NCI-H1436 treated with DMSO at 0.1 percent for 48 hours (cell line): ENCODE results near the gene IL1RAP.

Source experiments
- DNase-seq: peaks from one replicate; lab custom pipeline; 2025; lab: John Stamatoyannopoulos, UW

Gene IL1RAP

GRCh38 chr3:190579514-190580137, 65.7 kb downstream of the IL1RAP start:
- no peak for DNase-seq

- DNase-seq: no peak
These were observed 66.5 kb downstream of the IL1RAP start for GRCh38 chr3:190580417-190580816.

DNA sequence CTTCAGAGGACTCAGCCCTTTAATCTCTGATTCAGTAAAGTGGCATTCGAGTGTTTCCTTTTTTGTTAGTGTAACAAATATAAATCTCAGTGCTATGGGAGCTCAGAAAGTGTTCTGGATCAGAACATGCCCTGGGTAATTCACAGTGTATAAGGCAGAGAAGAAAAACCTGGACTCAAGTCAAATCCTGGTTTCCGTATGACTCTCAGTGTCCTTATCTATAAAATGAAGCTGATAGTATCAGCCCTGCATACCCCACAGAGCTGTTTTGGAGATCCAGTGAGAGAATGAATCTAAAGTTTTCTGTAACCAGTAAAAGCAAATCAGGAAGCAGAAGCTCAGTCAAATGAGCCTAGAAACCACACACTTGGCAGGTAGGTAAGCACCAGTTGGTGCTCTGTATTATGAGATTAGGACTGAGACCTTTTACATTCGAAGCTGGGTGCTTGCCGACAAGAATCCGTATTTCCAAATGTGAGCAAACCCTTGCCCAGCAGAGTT, 67.2 kb downstream of the IL1RAP start:
- DNase-seq: no peak

- DNase-seq: no peak
These were observed 68.8 kb downstream of the IL1RAP start for GRCh38 chr3:190582667-190583066.

DNA sequence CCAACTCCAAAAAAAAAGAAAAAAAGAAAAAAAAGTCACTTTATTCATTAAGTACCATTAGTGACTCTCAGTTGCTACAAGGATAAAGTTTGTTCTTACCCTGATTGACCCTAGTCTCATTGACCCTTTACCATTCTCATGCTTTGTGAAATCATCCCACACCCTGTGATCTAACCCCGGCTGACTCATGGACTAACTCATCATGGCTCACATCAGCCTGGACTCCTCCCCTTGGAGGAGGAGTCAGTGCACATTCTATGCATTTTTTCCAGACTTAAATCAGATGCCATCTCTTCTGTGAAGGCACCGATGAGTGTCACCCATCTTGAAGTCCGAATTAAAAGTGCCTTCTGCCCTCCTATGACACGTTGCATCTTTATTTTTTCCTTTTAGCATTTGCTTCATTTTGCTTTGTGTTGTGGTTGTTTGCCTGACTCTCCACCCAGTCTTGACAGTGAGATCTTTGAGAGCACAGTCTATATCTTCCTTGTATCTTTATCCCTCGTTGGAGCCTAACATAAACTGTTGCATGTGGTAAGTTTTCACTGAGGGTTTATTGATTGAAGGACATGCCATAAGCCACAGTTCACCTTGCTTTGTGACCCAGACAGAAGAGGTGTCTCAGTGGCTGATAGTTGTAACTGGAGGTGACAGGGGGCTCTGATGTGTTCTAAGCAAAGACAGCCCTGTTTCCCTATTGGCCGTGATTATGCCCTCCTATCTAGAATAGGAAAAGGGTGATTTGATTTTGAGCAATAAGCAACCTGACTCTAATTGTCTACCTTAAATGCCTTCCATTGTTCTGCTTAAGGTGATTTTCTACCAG, 72.1 kb downstream of the IL1RAP start:
- DNase-seq: peak; percentile 91

DNA sequence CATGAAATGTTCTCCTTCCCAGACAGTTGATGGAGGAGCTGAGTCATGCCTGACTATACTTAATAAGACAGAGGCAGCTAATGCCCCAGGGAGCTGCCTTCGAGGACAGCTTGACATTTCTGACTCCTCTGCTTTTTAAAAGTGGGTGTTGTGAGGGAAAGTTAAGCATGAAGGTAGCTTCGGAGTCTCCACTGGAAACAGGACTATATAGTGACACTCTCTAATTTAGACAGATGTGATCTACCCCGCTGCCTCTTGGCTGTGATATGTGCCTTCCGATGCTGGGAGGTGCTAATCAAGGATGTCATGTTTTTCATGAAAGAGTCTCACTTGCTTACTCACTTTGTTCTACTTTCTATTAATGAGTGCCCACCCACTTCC, 72.7 kb downstream of the IL1RAP start:
- no peak for DNase-seq

GRCh38 chr3:190588570-190588969, 74.7 kb downstream of the IL1RAP start:
- no peak for DNase-seq

- DNase-seq: no peak
These were observed 75.4 kb downstream of the IL1RAP start for GRCh38 chr3:190589326-190589725.

DNA sequence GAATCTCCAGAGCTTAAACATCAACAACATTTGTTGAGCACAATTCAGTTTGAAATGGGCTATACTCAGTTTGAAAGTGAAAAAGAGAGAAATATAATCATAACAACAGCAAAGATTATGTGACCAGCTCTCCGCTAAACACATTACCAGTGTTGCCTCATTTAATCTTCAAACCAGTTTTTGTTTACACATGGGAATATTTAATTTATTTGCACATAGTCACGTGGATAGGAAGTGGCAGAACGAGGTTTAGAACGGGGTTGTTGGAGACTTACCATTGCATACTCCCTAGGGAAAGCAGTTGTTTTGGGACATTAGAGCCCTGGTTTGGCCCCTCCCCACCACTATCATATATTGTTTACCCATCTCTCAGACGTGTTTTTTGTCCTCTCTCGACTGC, 77.2 kb downstream of the IL1RAP start:
- peak; percentile 96 for DNase-seq

DNA sequence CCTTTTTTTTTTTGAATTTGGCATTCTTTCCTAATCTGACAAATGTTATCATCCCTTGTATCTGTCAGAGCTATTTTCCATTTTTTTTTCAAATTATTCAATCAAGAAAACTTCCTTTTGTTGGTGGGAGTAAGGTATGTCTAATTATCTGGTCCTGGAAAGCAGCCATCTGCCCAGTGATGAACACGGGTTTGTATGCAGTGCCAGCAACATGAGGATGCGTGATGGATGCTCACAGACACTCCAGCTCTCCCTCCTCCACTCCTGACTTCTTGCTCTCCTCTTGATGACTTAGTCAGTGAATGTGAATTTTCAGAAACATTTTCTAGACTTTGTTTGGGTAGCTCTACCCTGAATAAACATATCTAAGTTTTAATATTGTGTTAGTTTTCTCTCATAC, 79.2 kb downstream of the IL1RAP start:
- DNase-seq: no peak

GRCh38 chr3:190594171-190594570, 80.3 kb downstream of the IL1RAP start:
- no peak for DNase-seq

DNA sequence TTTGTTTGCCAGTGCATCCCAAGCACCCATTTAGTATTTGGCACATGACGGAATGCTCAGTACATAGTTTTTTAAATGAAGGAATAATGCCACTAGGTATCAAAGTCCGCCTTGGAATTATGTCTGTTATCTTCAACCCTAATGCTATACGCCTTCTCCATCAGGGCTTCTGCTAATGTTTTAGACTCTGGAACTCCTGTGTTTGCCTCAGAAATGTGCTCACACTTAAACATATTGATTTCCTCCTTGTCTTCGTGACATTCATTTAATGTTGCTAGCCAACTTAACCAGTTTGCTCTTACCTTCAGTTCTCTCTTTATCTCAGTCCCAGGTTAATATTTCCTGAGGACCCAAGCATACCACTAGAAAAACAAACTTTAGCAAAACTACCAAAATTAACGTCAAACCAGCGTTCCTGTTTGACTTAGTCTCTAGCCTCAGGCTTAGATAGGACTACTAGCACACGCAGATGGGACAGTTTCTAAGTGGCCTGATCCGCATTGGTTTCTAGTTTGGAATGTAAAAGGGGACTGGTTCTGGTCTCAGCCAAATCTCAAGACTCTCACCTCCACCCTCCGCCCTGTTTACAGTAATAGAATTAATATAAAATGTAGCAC, 81.4 kb downstream of the IL1RAP start:
- DNase-seq: no peak

GRCh38 chr3:190595807-190596206, 81.9 kb downstream of the IL1RAP start:
- no peak for DNase-seq

DNA sequence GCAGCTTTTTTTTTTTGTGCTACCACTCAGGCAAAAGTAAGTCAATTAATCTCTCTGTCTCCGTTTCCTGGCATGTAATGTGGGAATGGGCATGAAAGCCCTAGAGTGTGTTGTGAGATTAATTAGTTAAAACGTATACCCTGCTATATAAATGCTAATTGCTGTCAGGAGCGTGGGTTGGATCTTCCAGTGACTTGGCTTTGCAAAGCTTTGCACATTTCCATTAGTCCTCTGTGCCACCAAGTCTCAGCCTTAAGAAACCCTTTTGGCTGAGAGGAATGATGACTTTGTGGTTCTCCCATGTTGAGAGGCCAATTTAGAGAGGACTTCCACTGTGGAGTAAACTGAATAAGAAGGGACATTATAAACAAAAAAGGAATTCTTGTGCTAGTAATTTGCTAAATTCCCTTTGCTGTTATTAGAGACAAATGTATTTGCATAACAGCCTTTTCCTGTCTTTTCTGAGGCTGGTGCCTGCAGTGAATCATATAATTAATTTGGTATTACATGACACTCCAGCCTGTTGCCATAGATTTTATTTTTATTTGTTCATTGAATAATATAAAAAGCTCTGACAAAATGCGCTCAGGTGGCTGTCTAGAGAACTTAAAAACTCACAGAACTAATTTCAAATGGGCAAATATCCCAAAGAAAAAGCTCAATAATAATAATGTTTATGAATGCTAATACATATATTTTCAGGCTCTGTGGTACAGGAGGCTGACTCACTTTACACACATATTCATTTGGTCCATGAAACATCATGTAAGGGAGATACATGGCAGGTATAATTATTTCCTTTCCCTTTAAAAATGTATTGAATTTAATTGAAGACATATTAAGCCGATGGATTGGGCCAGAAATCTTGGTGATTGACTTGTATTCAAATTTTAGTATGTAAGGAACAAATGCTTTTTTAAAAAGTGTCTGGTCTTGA, 82.7 kb downstream of the IL1RAP start:
- peak; percentile 18 for DNase-seq

- no peak for DNase-seq
These were observed 83.4 kb downstream of the IL1RAP start for GRCh38 chr3:190597291-190597690.

GRCh38 chr3:190601622-190602021, 87.7 kb downstream of the IL1RAP start:
- no peak for DNase-seq

GRCh38 chr3:190605385-190605784, 91.5 kb downstream of the IL1RAP start:
- DNase-seq: no peak

GRCh38 chr3:190606596-190606995, 92.7 kb downstream of the IL1RAP start:
- no peak for DNase-seq

DNA sequence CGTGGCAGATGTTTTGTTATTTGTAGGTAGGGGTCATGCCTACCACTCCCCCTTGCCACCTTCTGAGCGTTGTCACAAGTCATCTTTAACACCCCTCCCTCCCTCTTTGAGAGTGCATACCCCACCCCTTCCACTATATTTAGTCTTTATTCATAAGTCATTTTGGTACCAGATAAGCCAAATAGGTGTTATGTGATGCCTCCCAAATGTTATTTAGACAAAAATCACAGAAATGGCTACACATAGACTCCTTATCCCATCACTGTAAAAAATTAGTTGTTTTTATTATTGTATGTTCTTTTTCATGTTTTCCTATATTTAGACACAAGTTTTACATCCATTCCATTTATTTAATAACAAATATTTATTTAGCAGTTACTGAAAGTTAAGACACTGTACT, 93.1 kb downstream of the IL1RAP start:
- no peak for DNase-seq

- DNase-seq: no peak
These were observed 95.1 kb downstream of the IL1RAP start for GRCh38 chr3:190608850-190609589.
